Neutrophil (primary cell): ENCODE data around the gene WDR44.
A peak's percentile ranks its signal among the peaks of the same experiment; 100 is the strongest.
"Not testable (repeated sequence)": the region's sequence is repeated elsewhere in the genome, so short reads cannot be mapped to it uniquely, and the experiment has no call there.

Experiments
- H3K27ac ChIP-seq: fragments of 200-600 bp; sonication (generic); 2 replicates; pipeline ENCODE4 v1.5.1; 2016; ENCODE audit warnings: mild to moderate bottlenecking, moderate library complexity
- H3K27me3 ChIP-seq: fragments of 200-600 bp; sonication (generic); 2 replicates; pipeline ENCODE4 v1.6.0; 2016; ENCODE audit warnings: mild to moderate bottlenecking
- H3K36me3 ChIP-seq: fragments of 200-600 bp; sonication (generic); 2 replicates; pipeline ENCODE4 v1.5.1; 2017
- H3K4me1 ChIP-seq, 2 experiments: fragments of 200-600 bp in 1 of 2; sonication (generic) in 1 of 2; 1 replicate in 1 of 2; 2 replicates in 1 of 2; pipeline versions ENCODE4 v1.5.1 to v1.6.1; 2013 to 2016; ENCODE audit warnings: low read depth in 1 of 2, low read length in 1 of 2, mild to moderate bottlenecking in 1 of 2, moderate library complexity in 1 of 2; ENCODE audit not compliant: control insufficient read depth in 1 of 2, insufficient read depth in 1 of 2
- H3K4me3 ChIP-seq, 2 experiments: fragments of 200-600 bp in 1 of 2; sonication (generic) in 1 of 2; 1 replicate in 1 of 2; 2 replicates in 1 of 2; pipeline ENCODE4 v1.5.1; 2013 to 2016; ENCODE audit warnings: low read depth in 1 of 2, low read length in 1 of 2, mild to moderate bottlenecking in 1 of 2, moderate library complexity in 1 of 2
- H3K9me3 ChIP-seq: fragments of 200-600 bp; sonication (generic); 2 replicates; pipeline ENCODE4 v1.5.1; 2016
- TF ChIP-seq, protein P1 (sequence below): fragments of 200-600 bp; sonication (generic); IDR thresholded peaks from 2 replicates; pipeline ENCODE4 v1.5.1; 2016; ENCODE audit warnings: antibody characterized with exemption

WDR44 gene

GRCh38 chrX:118484216-118484903 is 138.5 kb downstream of the WDR44 start:
- TF ChIP-seq, protein P1, sequence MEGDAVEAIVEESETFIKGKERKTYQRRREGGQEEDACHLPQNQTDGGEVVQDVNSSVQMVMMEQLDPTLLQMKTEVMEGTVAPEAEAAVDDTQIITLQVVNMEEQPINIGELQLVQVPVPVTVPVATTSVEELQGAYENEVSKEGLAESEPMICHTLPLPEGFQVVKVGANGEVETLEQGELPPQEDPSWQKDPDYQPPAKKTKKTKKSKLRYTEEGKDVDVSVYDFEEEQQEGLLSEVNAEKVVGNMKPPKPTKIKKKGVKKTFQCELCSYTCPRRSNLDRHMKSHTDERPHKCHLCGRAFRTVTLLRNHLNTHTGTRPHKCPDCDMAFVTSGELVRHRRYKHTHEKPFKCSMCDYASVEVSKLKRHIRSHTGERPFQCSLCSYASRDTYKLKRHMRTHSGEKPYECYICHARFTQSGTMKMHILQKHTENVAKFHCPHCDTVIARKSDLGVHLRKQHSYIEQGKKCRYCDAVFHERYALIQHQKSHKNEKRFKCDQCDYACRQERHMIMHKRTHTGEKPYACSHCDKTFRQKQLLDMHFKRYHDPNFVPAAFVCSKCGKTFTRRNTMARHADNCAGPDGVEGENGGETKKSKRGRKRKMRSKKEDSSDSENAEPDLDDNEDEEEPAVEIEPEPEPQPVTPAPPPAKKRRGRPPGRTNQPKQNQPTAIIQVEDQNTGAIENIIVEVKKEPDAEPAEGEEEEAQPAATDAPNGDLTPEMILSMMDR, result no peak
- Histone ChIP-seq H3K27me3 (no peaks in the 10 kb centered on the region), H3K9me3 (no peaks in the 10 kb centered on the region), H3K4me3 (no peak overlapping the region), H3K4me1 (no peaks in the 10 kb centered on the region), H3K27ac (no peak overlapping the region), H3K36me3 (no peaks in the 10 kb centered on the region)

- H3K9me3 ChIP-seq, H3K27me3 ChIP-seq, H3K4me1 ChIP-seq, H3K27ac ChIP-seq, H3K4me3 ChIP-seq, H3K36me3 ChIP-seq: not testable (repeated sequence)
Observed at GRCh38 chrX:118486693-118487092, 140.8 kb downstream of the WDR44 start.

DNA sequence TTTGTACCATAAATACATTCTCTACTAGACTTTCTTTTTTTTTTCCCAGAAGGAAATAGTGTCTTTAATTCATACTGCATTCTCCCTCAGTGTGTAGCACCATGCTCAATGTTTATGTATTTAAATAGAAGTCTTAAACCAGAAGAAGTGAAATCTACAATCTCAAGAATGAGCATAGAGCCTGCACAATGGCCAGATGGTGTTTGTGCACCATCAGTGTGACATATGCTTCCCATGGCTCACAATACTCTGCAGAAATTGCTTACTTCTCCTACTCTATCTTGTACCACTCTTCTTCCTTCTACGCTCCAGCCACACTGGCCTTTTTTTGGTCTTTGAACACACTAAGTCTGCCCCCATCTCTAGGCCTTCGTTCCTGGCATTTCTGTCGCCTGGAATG is 147.1 kb downstream of the WDR44 start:
- H3K36me3 ChIP-seq, result no peaks in the 10 kb centered on the region
- TF ChIP-seq, protein P1, result no peak
- peaks cover 12 to 18% of the 10 kb centered on the region in 2 experiments for H3K4me1 ChIP-seq
- no peaks in the 10 kb centered on the region for H3K9me3 ChIP-seq
- no peak overlapping the region for H3K27ac ChIP-seq
- H3K4me3 ChIP-seq, result no peak overlapping the region
- H3K27me3 ChIP-seq, result no peaks in the 10 kb centered on the region

- TF ChIP-seq, protein P1, result no peak
- Histone ChIP-seq H3K27me3 (no peaks in the 10 kb centered on the region), H3K27ac (peak overlapping the region; percentile 97)
Observed at GRCh38 chrX:118493653-118494297, 147.9 kb downstream of the WDR44 start.

DNA sequence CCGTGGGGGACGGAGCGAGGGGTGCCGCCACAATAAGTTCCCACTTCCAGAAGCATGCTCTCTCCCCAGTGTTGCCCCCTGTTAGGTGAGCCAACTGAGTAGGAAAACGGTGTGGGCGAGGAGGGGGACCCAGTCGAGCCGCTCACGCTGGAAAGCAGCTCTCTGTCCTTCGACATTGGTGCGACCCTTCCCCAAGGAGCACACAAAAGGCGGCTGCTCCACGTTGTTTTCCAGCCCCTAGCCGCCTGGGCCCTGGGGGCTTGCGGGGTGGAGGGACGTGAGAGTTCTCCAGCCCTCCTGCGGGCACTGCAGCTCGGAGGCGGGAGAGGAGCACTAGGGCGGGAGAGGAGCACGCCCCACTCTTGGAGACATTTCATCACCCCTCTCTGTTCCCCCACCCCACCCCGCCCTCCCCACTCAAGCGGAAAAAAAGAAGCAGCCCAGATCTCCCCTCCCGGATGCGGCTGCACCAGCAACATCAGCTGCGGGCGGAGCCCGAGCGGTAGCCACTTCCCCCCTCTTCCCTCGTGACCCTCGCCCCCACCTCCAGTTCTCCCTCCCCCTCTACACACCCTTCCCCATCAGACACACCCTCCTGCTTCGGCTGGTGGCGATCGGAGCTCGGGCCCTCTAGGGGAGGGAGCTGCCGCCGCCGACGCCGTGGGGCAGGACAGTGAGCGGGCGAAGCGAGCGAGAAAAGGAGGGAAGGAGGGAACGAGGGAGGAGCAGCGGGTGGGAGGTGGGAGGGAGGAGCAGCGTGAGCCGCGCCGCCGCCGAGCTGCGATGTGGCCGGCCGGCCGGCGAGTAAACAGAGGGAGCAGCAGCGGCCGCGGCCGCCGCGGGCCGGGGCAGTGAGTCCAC is 149.4 kb downstream of the WDR44 start, which contains the start of gene DOCK11:
DOCK11 (plus strand) TSS at position 755 of the 861 bp plus-strand sequence. CDS start 157 bp downstream, outside the sequence.
- no peaks in the 10 kb centered on the region for H3K9me3 ChIP-seq
- H3K36me3 ChIP-seq, result no peaks in the 10 kb centered on the region
- TF ChIP-seq, protein P1, result peak; percentile 44
- peaks cover 25 to 34% of the 10 kb centered on the region in 2 experiments for H3K4me1 ChIP-seq
- H3K27ac ChIP-seq, result peak within 1 kb of the TSS; percentile 97
- no peaks in the 10 kb centered on the region for H3K27me3 ChIP-seq
- peak within 1 kb of the TSS; percentile 74 to 81 for H3K4me3 ChIP-seq

More at GRCh38 chrX:118493653-118494297, 147.9 kb downstream of the WDR44 start:
- Histone ChIP-seq H3K4me1 (peaks cover 19 to 25% of the 10 kb centered on the region in 2 experiments), H3K9me3 (no peaks in the 10 kb centered on the region), H3K4me3 (no peak overlapping the region), H3K36me3 (no peaks in the 10 kb centered on the region)
